Stimulated activated CD8-positive, alpha-beta memory T cell treated with anti-CD3 and anti-CD28 coated beads, Interleukin-7, amount 100 ng/mL, for 4 hours (primary cell): ENCODE results near the gene GPR65.

ENCODE experiments used
- DNase-seq, 2 donors: peaks; one replicate each; pipeline ENCODE4 v3.0.0-alpha.2; 2020; ENCODE audit warnings: low read depth in 2 of 2

The GPR65 gene

GRCh38 chr14:88005050-88005481, at the start of gene GPR65:
Gene GPR65, plus strand, starts transcription at chr14:88005135. Its CDS starts 5,713 bp downstream, at chr14:88010848.
- DNase-seq = no peak

- no peak for DNase-seq
These were observed 49.4 kb upstream of the GPR65 start for GRCh38 chr14:87955501-87955900.

- DNase-seq = peak in 1 of 2 donors; percentile 2
These were observed 44.7 kb upstream of the GPR65 start for GRCh38 chr14:87960013-87960787.

GRCh38 chr14:87961246-87961645, 43.7 kb upstream of the GPR65 start:
- no peak for DNase-seq

GRCh38 chr14:87966816-87967215, 38.1 kb upstream of the GPR65 start:
- no peak for DNase-seq

GRCh38 chr14:87967496-87967895, 37.4 kb upstream of the GPR65 start:
- DNase-seq = no peak

- DNase-seq = no peak
These were observed 33.9 kb upstream of the GPR65 start for GRCh38 chr14:87971010-87971409.

- DNase-seq = no peak
These were observed 29.3 kb upstream of the GPR65 start for GRCh38 chr14:87975636-87976035.

GRCh38 chr14:87979689-87980088, 25.2 kb upstream of the GPR65 start:
- DNase-seq = no peak

- no peak for DNase-seq
These were observed 15.5 kb upstream of the GPR65 start for GRCh38 chr14:87989221-87989955.

- no peak for DNase-seq
These were observed 15.0 kb upstream of the GPR65 start for GRCh38 chr14:87989956-87990299.

GRCh38 chr14:87990682-87991081, 14.3 kb upstream of the GPR65 start:
- no peak for DNase-seq

GRCh38 chr14:87992346-87992717, 12.6 kb upstream of the GPR65 start:
- DNase-seq = no peak

GRCh38 chr14:87992718-87993628, 12.0 kb upstream of the GPR65 start, which contains the start of gene GALC:
Gene GALC, minus strand, starts transcription at chr14:87993182. Its CDS starts 18 bp downstream, at chr14:87993164.
- DNase-seq = peak; percentile 89 to 93

GRCh38 chr14:87994974-87995373, 10.0 kb upstream of the GPR65 start:
- no peak for DNase-seq

GRCh38 chr14:87995500-87996290, 9.2 kb upstream of the GPR65 start:
- DNase-seq = no peak

GRCh38 chr14:87996291-87996592, 8.7 kb upstream of the GPR65 start:
- DNase-seq = no peak

- DNase-seq = no peak
These were observed 6.5 kb upstream of the GPR65 start for GRCh38 chr14:87998482-87998881.

GRCh38 chr14:87999277-87999676, 5.7 kb upstream of the GPR65 start:
- DNase-seq = no peak

GRCh38 chr14:88002421-88003075, 2.4 kb upstream of the GPR65 start:
- DNase-seq = no peak

GRCh38 chr14:88003425-88003824, 1.5 kb upstream of the GPR65 start:
- no peak for DNase-seq
